Mesenchymal stem cell (in vitro differentiated cells and primary cell): ENCODE data around the gene CDK14. TPM values are rescaled to one million over a fixed set of nuclear protein-coding genes. Genes with fewer than 3 reads are reported as not detected.
A peak's percentile ranks its signal among the peaks of the same experiment; 100 is the strongest.

Experiments
- DNase-seq: peaks from one replicate; pipeline ENCODE4 v3.0.0-alpha.2; 2013
- H2AFZ ChIP-seq: one replicate; pipeline ENCODE4 v1.6.1; 2013; ENCODE audit warnings: low read depth, mild to moderate bottlenecking, control low read depth, inconsistent platforms, low read length, moderate library complexity
- H2AK5ac ChIP-seq: 2 replicates; pipeline ENCODE4 v1.6.1; 2013; ENCODE audit warnings: low read length, moderate library complexity, mild to moderate bottlenecking, inconsistent platforms; ENCODE audit not compliant: severe bottlenecking
- H2BK120ac ChIP-seq: one replicate; pipeline ENCODE4 v1.6.1; 2013; ENCODE audit warnings: low read depth, mild to moderate bottlenecking, inconsistent platforms, low read length, moderate library complexity
- H2BK12ac ChIP-seq, 2 experiments: one replicate each; pipeline ENCODE4 v1.6.1; 2013; ENCODE audit warnings: inconsistent platforms in 2 of 2, low read length in 2 of 2, mild to moderate bottlenecking in 2 of 2, moderate library complexity in 2 of 2, control low read depth in 1 of 2
- H2BK15ac ChIP-seq: one replicate; pipeline ENCODE4 v1.6.1; 2013; ENCODE audit warnings: mild to moderate bottlenecking, low read depth, inconsistent platforms; ENCODE audit not compliant: poor library complexity, severe bottlenecking
- H2BK5ac ChIP-seq: 2 replicates; pipeline ENCODE4 v1.6.1; 2013; ENCODE audit warnings: low read depth, mild to moderate bottlenecking, low read length, control low read depth, inconsistent platforms; ENCODE audit not compliant: poor library complexity, severe bottlenecking
- H3K14ac ChIP-seq, 2 experiments: one replicate each; pipeline ENCODE4 v1.6.1; 2013; ENCODE audit warnings: inconsistent platforms in 2 of 2, low read length in 2 of 2, control low read depth in 1 of 2, mild to moderate bottlenecking in 1 of 2, moderate library complexity in 1 of 2
- H3K18ac ChIP-seq, 2 experiments: one replicate each; pipeline ENCODE4 v1.6.1; 2013; ENCODE audit warnings: inconsistent platforms in 2 of 2, low read length in 2 of 2, control low read depth in 1 of 2, low read depth in 1 of 2, mild to moderate bottlenecking in 1 of 2
- H3K23ac ChIP-seq, 2 experiments: one replicate each; pipeline ENCODE4 v1.6.1; 2013; ENCODE audit warnings: inconsistent platforms in 2 of 2, low read length in 2 of 2, mild to moderate bottlenecking in 2 of 2, moderate library complexity in 2 of 2, control low read depth in 1 of 2
- H3K27ac ChIP-seq: 2 replicates; pipeline ENCODE4 v1.5.1; 2013; ENCODE audit warnings: mild to moderate bottlenecking, moderate library complexity, low read length, control low read depth, inconsistent platforms; ENCODE audit not compliant: poor library complexity, severe bottlenecking
- H3K27me3 ChIP-seq, 2 experiments: 2 replicates each; pipeline versions ENCODE4 v1.6.1 to v1.7.0; 2013; ENCODE audit warnings: low read length in 2 of 2, mild to moderate bottlenecking in 2 of 2, moderate library complexity in 2 of 2, control low read depth in 1 of 2, inconsistent platforms in 1 of 2; ENCODE audit not compliant: control insufficient read depth in 1 of 2, insufficient read depth in 1 of 2
- H3K36me3 ChIP-seq, 2 experiments: 2 replicates each; pipeline versions ENCODE4 v1.6.1 to v1.7.0; 2013; ENCODE audit warnings: low read length in 2 of 2, control low read depth in 1 of 2, inconsistent platforms in 1 of 2, low read depth in 1 of 2, mild to moderate bottlenecking in 1 of 2; ENCODE audit not compliant: insufficient read depth in 2 of 2, control insufficient read depth in 1 of 2
- H3K4ac ChIP-seq, 2 experiments: one replicate each; pipeline ENCODE4 v1.6.1; 2013; ENCODE audit warnings: inconsistent platforms in 2 of 2, low read length in 2 of 2, mild to moderate bottlenecking in 2 of 2, moderate library complexity in 2 of 2, control low read depth in 1 of 2, low read depth in 1 of 2
- H3K4me1 ChIP-seq: 2 replicates; pipeline ENCODE4 v1.6.1; 2013; ENCODE audit warnings: low read depth, low read length, control low read depth; ENCODE audit not compliant: control insufficient read depth, insufficient read depth
- H3K4me2 ChIP-seq: 2 replicates; pipeline ENCODE4 v1.6.1; 2013; ENCODE audit warnings: low read length, mild to moderate bottlenecking, inconsistent platforms; ENCODE audit not compliant: poor library complexity, severe bottlenecking
- H3K4me3 ChIP-seq, 2 experiments: 2 replicates each; pipeline versions ENCODE4 v1.5.1 to v1.7.0; 2013; ENCODE audit warnings: low read length in 2 of 2, mild to moderate bottlenecking in 2 of 2, control low read depth in 1 of 2, low read depth in 1 of 2; ENCODE audit not compliant: insufficient read depth in 1 of 2
- H3K79me1 ChIP-seq: replicated peaks from 2 replicates; pipeline ENCODE4 v1.6.1; 2013; ENCODE audit warnings: mild to moderate bottlenecking, control low read depth, low read length, inconsistent platforms; ENCODE audit not compliant: poor library complexity, severe bottlenecking
- H3K9ac ChIP-seq: 2 replicates; pipeline ENCODE4 v1.7.0; 2013; ENCODE audit warnings: mild to moderate bottlenecking, low read length, moderate library complexity
- H3K9me3 ChIP-seq: 2 replicates; pipeline ENCODE4 v1.7.0; 2013; ENCODE audit warnings: mild to moderate bottlenecking, low read length; ENCODE audit not compliant: control insufficient read depth
- H4K8ac ChIP-seq: one replicate; pipeline ENCODE4 v1.6.1; 2013; ENCODE audit warnings: inconsistent platforms, mild to moderate bottlenecking, low read length, moderate library complexity
- H4K91ac ChIP-seq: one replicate; pipeline ENCODE4 v1.6.1; 2013; ENCODE audit warnings: mild to moderate bottlenecking, low read length, inconsistent platforms
- WGBS: methylation state at CpG from one replicate; pipeline ENCODE4 v1.1.7; 2013; ENCODE audit warnings: mixed read lengths; 5-methylcytosine and 5-hydroxymethylcytosine counted together
- polyA plus RNA-seq, 2 experiments: library from polyadenylated mRNA; stranded (reverse); fragments of 200-250 nt; gene quantifications; one replicate each; pipeline ENCODE4 v1.2.3, GENCODE V29; 2013

Gene CDK14
- polyA plus RNA-seq (2013, experiment 1 of 2): 6.6 TPM
- 6.1 TPM for polyA plus RNA-seq (2013, experiment 2 of 2)

DNA sequence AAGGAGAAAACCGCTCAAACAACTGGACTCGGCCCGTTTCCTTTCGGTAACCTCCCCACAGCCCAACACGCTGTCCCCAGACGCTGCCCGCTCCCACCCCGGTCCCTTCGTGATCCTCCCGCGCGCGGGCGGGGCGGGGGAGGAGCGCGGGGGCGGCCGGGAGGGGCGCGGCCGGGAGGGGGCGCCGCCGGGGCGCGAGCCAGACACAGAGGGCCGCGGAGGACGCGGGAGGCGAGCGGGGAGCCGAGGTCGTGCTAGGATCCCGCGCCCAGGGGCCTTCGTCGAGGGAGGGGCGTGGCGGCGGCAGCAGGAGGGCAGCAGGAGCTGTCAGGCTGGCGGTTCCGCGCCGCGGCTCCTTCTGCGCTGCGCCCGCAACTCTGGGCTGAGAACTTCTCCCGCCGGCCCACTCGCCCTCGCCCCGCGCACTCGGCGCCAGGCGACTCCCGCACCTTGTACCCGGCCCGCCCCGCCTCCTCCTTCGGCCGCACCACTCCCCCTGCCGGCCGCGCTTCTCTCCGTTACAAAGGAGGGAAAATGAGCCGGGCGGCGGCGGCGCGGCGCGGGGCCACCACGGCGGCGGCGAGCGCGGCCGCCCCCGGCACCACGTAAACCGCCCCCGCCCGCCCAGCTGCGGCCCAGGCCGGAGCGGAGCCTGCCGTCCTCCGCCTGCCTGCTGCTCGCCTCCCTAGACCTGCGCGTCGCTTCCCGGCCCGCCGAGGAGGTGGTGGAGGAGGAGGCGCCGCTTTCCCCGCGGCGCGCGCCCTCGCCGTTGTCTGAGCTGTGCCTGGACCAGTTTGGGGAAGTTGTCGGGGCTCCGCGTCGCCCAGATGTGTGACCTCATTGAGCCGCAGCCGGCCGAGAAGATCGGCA, at the start of gene CDK14:
TSS of gene CDK14 (plus strand) at position 521 of the 870 bp plus-strand sequence. CDS start at position 828, 307 bp downstream.
- Histone ChIP-seq H3K4me2 (peak within 1 kb of the TSS; percentile 90), H3K4me1 (no peaks in the 10 kb centered on the region), H4K8ac (peak within 1 kb of the TSS; percentile 91), H3K4ac (peak within 1 kb of the TSS; percentile 85 to 91), H2AFZ (peak within 1 kb of the TSS; percentile 87), H2BK12ac (peak within 1 kb of the TSS; percentile 83 to 84), H2BK120ac (peak within 1 kb of the TSS; percentile 79), H3K14ac (peak within 1 kb of the TSS; percentile 62 to 83), H2AK5ac (no peak within 1 kb of the TSS), H3K9ac (peak within 1 kb of the TSS; percentile 94), H3K27ac (peak within 1 kb of the TSS; percentile 35), H2BK15ac (peak within 1 kb of the TSS; percentile 74), H3K18ac (peak within 1 kb of the TSS; percentile 95 to 97), H3K36me3 (no peaks in the 10 kb centered on the region), H4K91ac (peak within 1 kb of the TSS; percentile 97), H3K79me1 (peaks cover 6% of the 10 kb centered on the region), H3K4me3 (peak within 1 kb of the TSS; percentile 95 to 98), H3K23ac (peak within 1 kb of the TSS in 1 of 2 experiments; percentile 86), H3K27me3 (no peaks in the 10 kb centered on the region), H2BK5ac (no peak within 1 kb of the TSS), H3K9me3 (no peaks in the 10 kb centered on the region)
- under 1% methylated on average over 81 of the region's 118 CpGs for whole genome bisulfite sequencing
- peak; percentile 72 for DNase-seq

DNA sequence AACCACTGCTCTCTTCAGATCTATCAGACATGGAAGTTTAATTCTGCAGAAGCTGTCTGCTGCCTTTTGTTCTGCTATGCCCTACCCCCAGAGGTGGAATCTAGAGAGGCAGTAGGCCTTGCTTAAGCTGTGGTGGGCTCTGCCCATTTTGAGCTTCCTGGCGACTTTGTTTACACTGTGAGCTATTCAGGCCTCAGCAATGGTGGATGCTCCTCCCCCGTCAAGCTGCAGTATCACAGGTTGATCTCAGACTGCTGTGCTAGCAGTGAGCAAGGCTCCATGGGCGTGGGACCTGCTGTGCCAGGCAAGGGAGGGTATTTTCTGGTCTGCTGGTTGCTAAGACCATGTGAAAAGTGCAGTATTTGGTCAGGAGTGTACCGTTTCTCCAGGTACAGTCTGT, 45.1 kb upstream of the CDK14 start:
- no peak for DNase-seq
- no peak overlapping the region for H3K23ac ChIP-seq
- no peak overlapping the region for H3K27ac ChIP-seq
- no peak overlapping the region for H3K4ac ChIP-seq
- H3K79me1 ChIP-seq: no peaks in the 10 kb centered on the region
- no peak overlapping the region for H2BK5ac ChIP-seq
- no peaks in the 10 kb centered on the region for H3K9me3 ChIP-seq
- H2BK15ac ChIP-seq: no peak overlapping the region
- no peak overlapping the region for H2AFZ ChIP-seq
- no peak overlapping the region for H2BK120ac ChIP-seq
- H3K4me1 ChIP-seq: peaks cover 2% of the 10 kb centered on the region
- 63% methylated on average over 4 of the region's 4 CpGs for WGBS
- no peaks in the 10 kb centered on the region for H3K36me3 ChIP-seq
- H4K91ac ChIP-seq: no peak overlapping the region
- no peak overlapping the region for H3K14ac ChIP-seq
- no peak overlapping the region for H3K9ac ChIP-seq
- no peak overlapping the region for H3K4me3 ChIP-seq
- H3K27me3 ChIP-seq: no peaks in the 10 kb centered on the region
- H3K4me2 ChIP-seq: no peak overlapping the region
- no peak overlapping the region for H2BK12ac ChIP-seq
- H2AK5ac ChIP-seq: no peak overlapping the region
- H3K18ac ChIP-seq: no peak overlapping the region
- no peak overlapping the region for H4K8ac ChIP-seq

DNA sequence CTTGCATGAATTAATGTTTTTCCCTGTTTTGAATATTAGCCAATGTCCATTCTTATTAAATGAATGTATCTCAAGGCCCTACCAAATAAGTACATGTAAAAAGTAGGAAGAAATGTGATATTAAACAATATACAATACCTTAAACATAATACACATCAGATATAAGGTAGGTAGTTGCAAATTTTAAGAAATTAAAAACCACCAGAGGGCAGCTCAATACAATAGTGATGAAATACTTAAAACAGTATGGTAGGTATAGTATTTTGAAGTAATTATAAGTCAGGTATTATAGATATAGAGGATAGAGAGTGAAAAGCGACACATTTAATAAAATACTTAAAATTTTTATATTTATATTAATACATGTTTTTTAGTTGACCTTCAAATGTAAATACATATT, 43.6 kb upstream of the CDK14 start:
- H3K4me1 ChIP-seq: peaks cover 2% of the 10 kb centered on the region
- no peaks in the 10 kb centered on the region for H3K79me1 ChIP-seq
- no peak overlapping the region for H2AK5ac ChIP-seq
- H3K27me3 ChIP-seq: no peaks in the 10 kb centered on the region
- H3K36me3 ChIP-seq: no peaks in the 10 kb centered on the region
- no peak overlapping the region for H3K27ac ChIP-seq
- H3K23ac ChIP-seq: no peak overlapping the region
- no peak overlapping the region for H3K9ac ChIP-seq
- WGBS: no CpG with 5 or more reads among the region's 1 CpG
- no peaks in the 10 kb centered on the region for H3K9me3 ChIP-seq
- H2BK120ac ChIP-seq: no peak overlapping the region
- H2BK12ac ChIP-seq: no peak overlapping the region
- H3K4me3 ChIP-seq: no peak overlapping the region
- H4K8ac ChIP-seq: no peak overlapping the region
- H2BK15ac ChIP-seq: no peak overlapping the region
- no peak overlapping the region for H4K91ac ChIP-seq
- H3K14ac ChIP-seq: no peak overlapping the region
- H2AFZ ChIP-seq: no peak overlapping the region
- H3K18ac ChIP-seq: no peak overlapping the region
- peak; percentile 11 for DNase-seq
- H2BK5ac ChIP-seq: no peak overlapping the region
- H3K4ac ChIP-seq: no peak overlapping the region
- H3K4me2 ChIP-seq: no peak overlapping the region

DNA sequence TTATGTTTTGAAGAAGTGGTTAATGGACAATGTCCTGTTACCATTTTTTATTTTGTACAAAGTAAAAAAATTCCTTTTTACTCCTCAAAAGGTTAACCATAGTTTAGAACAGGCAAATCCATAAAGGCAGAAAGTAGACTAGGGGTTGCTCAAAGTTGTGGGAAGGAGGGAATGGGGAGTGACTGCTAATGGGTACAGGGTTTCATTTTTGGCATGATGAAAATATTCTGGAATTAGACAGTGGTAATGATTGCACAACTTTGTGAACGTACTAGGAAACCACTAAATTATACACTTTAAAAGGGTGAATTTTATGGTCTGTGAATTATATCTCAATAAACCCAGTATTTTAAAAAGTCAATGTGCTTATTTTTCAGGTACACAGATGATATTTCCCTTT, 35.4 kb upstream of the CDK14 start:
- no CpG with 5 or more reads among the region's 1 CpG for WGBS

More for the DNA sequence above, 35.4 kb upstream of the CDK14 start:
- Histone ChIP-seq H4K8ac (no peak overlapping the region), H3K79me1 (no peaks in the 10 kb centered on the region), H2BK120ac (no peak overlapping the region), H3K27ac (no peak overlapping the region), H3K4me2 (no peak overlapping the region), H3K27me3 (no peaks in the 10 kb centered on the region), H3K9ac (no peak overlapping the region), H3K23ac (no peak overlapping the region), H3K4me3 (no peak overlapping the region), H2BK15ac (no peak overlapping the region), H2BK5ac (no peak overlapping the region), H3K4ac (no peak overlapping the region), H2AFZ (no peak overlapping the region), H3K36me3 (no peaks in the 10 kb centered on the region), H2BK12ac (no peak overlapping the region), H3K14ac (no peak overlapping the region), H4K91ac (no peak overlapping the region), H3K9me3 (no peaks in the 10 kb centered on the region), H3K4me1 (no peaks in the 10 kb centered on the region), H2AK5ac (no peak overlapping the region), H3K18ac (no peak overlapping the region)
- DNase-seq: no peak
